GM19240 (cell line): ENCODE results near the gene ZMYND12.
"Not testable (repeated sequence)": the region's sequence is repeated elsewhere in the genome, so short reads cannot be mapped to it uniquely, and the experiment has no call there.

Experiments used
- DNase-seq: peaks from one replicate; pipeline ENCODE4 v3.0.0; 2011; ENCODE audit warnings: low spot score; ENCODE audit not compliant: insufficient read length

Gene ZMYND12, protein sequence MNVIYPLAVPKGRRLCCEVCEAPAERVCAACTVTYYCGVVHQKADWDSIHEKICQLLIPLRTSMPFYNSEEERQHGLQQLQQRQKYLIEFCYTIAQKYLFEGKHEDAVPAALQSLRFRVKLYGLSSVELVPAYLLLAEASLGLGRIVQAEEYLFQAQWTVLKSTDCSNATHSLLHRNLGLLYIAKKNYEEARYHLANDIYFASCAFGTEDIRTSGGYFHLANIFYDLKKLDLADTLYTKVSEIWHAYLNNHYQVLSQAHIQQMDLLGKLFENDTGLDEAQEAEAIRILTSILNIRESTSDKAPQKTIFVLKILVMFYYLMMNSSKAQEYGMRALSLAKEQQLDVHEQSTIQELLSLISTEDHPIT

GRCh38 chr1:42456010-42456753, at the start of gene ZMYND12, which contains the start of gene PPCS:
Gene ZMYND12, minus strand, starts transcription at chr1:42456022. Its CDS starts 25 bp downstream, at chr1:42455997.
Gene PPCS, plus strand, starts transcription at chr1:42456543. Its CDS starts 23 bp downstream, at chr1:42456566.
- peak; percentile 59 for DNase-seq

DNA sequence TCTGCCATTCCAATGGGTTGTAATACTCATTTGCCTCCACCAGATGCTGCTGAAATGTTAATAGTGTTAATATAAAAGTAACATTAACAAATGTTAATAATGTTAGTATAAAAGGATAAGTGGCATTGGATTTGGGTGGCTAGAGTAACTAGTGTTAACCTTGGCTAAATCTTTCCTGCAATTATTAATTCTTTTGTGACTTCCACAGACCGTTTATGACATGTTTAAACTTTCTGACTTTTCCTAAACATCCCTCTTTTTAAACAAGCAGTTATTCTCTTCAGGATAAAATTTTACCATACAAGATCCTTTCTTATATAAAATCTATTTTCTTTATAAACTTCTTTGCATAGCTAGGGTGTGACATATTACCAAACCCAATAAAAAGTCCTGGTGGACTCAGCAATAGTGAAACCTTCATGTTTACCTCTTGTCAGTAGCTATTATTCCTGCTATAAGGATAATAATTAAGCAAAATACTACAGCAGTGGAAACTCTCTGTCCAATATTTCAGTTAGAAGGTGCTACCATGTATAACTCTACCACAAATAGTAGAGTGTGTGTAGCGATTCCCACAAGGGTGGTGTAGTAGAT, 48.8 kb upstream of the ZMYND12 start:
- no peak for DNase-seq

DNA sequence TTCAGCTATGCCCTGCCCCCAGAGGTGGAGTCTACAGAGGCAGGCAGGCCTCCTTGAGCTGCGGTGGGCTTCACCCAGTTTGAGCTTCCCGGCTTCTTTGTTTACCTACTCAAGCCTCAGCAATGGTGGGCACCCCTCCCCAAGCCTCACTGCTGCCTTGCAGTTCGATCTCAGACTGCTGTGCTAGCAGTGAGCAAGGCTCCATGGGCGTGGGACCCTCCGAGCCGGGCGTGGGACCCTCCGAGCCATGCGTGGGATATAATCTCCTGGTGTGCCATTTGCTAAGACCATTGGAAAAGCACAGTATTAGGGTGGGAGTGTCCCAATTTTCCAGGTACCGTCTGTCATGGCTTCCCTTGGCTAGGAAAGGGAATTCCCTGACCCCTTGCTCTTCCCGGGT, 46.2 kb upstream of the ZMYND12 start:
- not testable (repeated sequence) for DNase-seq

DNA sequence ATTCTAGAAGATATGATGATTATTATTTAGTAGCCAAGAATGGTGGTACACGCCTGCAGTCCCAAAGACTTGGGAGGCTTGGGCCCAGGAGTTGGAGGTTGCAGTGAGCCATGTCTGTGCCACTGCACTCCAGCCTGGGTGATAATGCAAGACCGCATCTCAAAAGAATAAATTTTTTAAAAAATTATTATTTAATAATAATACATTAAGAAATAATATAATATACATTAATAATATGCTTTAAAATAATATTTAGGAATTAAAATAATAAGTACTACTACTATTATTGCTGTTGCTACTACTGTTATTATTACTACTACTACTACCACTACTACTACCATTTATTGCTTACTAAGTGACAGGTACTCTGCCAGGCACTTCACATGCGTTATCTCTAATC, 34.4 kb upstream of the ZMYND12 start:
- DNase-seq, result no peak

DNA sequence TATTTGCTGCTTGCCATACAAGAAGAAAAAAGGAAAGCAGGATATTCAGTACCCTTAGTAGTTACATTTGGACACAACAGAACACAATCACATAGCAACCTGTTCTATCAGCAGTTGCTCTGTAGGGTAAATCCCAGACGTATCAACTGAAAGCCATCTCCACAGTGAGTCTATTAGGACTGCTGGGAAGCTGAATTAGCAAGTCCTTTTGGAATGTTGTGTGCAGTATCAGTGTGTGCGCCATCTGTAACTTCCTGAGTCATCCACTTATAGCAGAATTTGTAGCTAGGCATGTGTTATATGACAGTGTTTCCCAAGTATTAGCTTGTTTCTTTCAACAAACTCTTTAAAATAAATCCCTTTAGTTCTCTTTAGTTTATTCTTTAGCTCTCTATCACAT, 28.6 kb upstream of the ZMYND12 start:
- DNase-seq, result no peak

- DNase-seq, result no peak
Observed at GRCh38 chr1:42482635-42483153, 26.9 kb upstream of the ZMYND12 start.

DNA sequence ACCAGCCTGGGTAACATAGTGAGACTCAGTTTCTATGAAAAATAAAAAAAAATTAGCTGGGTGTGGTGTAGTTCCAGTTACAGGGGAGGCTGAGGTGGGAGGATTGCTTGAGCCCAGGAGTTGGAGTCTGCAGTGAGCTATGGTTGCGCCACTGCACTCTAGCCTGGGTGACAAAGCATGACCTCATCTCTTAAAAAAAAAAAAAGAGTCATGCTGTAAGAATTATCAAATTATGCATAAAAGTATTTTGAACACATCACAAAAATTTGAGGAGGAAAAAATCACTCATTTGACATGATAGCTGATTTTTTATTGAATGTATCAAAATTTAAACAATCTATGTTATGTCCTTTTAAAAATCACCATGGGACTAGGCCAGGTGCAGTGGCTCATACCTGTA, 25.1 kb upstream of the ZMYND12 start:
- DNase-seq, result no peak

- no peak for DNase-seq
Observed at GRCh38 chr1:42479621-42480020, 23.8 kb upstream of the ZMYND12 start.

DNA sequence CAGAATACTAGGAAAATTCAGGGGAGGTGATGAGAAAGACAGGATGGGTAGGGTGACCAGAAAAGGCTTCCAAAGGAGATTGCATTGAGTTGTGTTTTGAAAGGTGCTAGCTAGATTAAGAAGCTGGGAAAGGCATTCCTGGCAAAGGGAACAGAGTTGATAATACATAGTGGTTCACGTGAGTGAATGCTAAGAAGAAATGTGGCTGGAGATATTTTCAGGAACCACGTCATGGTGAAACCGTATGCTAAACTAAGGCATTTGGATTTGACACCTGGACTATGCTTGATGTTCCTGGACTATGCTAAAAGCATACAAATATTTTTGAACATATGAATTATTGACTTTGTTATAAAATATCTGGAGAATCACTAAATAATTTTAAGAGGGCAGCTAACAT, 22.0 kb upstream of the ZMYND12 start:
- no peak for DNase-seq

DNA sequence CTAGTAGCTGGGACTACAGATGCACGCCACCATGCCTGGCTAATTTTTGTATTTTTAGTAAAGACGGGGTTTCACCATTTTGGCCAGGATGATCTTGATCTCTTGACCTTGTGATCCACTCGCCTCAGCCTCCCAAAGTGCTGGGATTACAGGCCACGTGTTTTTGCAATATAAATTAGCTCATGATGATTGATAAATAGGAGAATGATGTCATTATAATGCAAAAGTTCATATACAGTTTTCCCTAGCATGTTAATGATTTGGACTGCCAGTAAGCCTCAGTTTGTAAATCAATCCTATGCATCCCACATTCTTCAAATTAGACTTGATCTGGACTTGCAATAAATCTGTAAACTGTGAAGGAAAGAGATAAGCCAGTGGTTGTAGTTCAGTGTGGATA, 21.5 kb upstream of the ZMYND12 start:
- not testable (repeated sequence) for DNase-seq

GRCh38 chr1:42476605-42477004, 20.8 kb upstream of the ZMYND12 start:
- no peak for DNase-seq

DNA sequence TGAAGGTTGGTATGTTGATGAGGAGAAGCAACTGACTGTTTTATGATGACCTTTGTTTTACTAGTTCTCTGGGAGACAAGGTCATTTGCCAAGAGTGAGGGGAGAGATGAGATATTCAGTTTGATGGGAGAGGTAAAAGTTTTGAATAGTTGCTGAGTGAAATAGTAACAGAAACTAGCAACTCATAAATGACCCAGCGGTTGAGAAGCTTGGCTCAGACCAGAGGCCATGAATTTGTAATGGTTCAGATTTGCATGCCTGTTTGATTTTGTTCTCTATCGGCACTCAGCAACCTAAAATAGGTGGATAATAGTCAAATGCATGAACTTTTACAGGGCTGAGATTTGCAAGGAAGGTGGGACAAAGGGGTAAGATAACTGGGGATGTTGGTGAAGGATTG, 13.9 kb upstream of the ZMYND12 start:
- peak; percentile 12 for DNase-seq

DNA sequence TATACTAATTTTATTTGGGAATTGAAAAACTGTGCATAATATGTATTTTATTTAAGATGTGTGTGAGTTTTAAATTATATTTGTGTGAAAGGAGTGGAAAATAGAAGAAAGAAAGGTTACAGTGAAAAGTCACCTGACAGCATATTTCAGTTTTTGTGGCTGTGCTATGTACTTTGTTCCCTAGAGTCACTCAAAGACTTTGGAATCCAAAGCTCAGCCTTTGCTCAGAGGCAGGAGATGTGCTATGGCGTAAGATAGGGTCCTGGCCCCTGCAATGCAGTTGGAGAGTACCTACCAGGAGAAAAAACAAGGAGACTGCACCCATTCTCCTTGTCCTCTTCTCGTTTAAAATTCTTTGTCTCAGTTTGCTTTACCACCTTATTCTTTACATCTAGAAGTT, 10.2 kb upstream of the ZMYND12 start:
- no peak for DNase-seq

DNA sequence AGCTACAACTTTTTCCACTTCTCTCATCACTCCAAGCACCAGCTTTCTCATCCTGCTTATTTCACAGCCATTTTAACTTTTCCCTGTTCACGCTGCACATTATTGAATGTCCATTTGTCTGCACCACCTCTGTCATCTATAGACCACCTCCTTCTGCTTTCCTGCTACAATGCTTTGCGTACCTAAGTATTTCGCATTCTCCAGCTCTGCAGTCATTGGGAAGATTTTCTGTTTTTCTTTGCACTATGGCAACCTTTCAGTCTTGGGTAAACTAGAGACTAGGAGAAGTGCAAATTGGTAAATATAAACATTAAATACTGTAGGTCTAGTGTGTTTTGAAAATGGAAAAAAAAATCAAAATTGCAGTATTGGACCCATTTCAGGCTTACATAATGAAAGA, 8.1 kb upstream of the ZMYND12 start:
- no peak for DNase-seq

- peak; percentile 70 for DNase-seq
Observed at GRCh38 chr1:42462828-42463763, 7.3 kb upstream of the ZMYND12 start, which contains the start of gene CCDC30. Gene CCDC30, plus strand, starts transcription at chr1:42463286. Its CDS starts 17,266 bp downstream, at chr1:42480552.

GRCh38 chr1:42461196-42461595, 5.4 kb upstream of the ZMYND12 start:
- no peak for DNase-seq

GRCh38 chr1:42456754-42457089, 900 bp upstream of the ZMYND12 start:
- DNase-seq, result peak; percentile 41

GRCh38 chr1:42454403-42454802, 1.4 kb downstream of the ZMYND12 start:
- DNase-seq, result no peak

DNA sequence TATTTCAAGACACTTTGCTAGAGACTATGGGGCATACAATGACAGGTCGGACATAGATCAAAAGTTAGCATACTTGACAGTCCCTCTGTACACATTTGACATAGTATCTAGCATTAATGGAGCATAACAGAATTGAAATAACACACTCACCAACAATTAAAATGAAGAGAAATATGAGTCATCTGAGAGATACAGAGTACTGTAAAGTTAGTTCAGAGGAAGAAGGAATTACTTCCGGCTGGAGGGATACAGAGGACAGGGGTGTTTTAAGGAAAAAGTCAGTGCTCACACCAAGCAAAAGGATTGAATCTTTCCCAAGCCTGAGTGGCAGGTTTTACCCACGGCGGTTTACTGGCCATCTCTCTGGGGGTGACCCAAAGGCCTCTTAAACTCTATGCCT, 2.4 kb downstream of the ZMYND12 start:
- DNase-seq, result no peak

- DNase-seq, result no peak
Observed at GRCh38 chr1:42450061-42450460, 5.8 kb downstream of the ZMYND12 start.

- DNase-seq, result no peak
Observed at GRCh38 chr1:42449256-42449655, 6.6 kb downstream of the ZMYND12 start.
